Activated naive CD8-positive, alpha-beta T cell treated with anti-CD3 and anti-CD28 coated beads, Interleukin-2, amount 50 U/mL, for 16 hours (primary cell): ENCODE measurements around the gene IL12RB2.
"Not testable (repeated sequence)": the region's sequence is repeated elsewhere in the genome, so short reads cannot be mapped to it uniquely, and the experiment has no call there.

Experiments used
- DNase-seq: peaks from one replicate; pipeline ENCODE4 v3.0.0-alpha.2; 2020; ENCODE audit warnings: low read depth, low spot score

IL12RB2 gene

DNA sequence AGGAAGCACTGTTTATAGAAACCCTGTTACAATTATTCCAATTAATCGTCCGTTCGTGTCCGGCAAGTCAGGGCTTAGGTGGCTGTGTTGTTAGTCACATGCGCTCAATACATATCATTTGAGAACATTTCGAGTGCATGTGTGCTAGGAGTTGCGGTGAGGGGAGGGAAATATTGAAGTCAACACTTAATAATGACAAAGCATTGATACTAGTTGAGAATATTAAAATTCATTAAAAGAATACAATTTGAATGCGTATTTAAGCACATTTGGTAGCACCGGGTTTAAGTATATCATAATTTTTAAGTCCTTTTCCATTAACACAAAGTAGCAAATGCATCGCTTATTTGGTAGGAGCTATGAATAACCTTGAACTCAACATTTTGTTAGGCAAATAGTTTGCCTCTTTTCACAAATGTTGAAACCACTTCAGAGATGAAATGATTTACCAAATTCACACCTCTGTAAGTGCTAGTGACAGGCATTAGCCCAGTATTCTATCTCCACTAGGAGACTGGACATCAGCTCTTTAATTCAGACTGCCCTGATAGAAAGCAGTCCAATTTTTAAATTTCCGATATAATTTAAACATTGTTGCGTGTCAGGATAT lies 123.6 kb downstream of the IL12RB2 start:
- no peak for DNase-seq

DNA sequence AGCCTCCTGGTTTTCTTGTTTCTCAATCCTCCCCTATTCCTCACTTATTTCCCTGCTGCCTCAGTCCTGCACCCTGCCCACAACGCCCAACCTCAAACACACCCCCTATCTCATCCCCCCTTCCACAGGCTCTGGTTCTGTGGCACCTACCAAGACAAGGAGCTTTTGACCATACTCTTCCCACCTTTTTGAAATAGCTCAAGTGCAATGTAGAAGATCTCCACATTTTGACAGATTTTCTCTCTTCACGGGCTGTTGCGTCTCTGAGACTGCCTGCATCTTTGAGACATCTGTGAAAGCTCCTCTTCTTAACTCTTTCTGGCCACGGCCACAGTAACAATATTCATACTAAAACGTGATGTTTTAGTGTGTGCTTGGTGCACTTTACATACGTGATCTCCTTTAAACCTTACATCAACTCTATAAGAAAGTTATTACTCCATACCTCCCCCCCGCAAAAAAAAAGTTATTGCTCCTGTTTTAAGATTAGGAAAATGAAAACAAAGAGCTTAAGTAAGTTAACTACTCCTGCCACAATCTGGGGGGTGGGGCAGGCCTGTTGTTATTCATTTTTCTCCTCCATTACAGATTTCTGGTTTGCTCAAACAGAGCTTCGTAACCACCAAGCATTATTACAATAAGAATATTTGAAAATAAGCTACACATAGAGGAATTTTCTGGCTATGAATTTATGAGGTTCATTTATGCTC lies 124.4 kb downstream of the IL12RB2 start:
- DNase-seq: no peak

DNA sequence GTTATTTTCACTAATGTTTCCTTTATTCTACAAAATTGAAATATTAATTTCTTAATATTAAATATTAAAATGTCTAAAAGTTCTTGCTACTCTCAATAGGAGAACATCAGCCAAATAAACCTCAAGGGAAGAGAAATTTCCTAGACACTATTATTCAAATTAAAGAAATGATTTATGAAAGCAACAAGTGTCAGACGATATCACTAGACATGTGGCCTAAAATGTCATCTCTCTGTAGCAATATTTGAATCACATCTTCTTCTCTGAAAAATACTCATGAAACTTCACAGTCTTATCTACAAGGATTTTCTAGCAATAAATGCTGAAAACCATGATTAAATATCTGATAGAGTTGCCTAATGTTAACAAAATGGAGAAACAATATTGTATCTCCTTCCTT lies 125.1 kb downstream of the IL12RB2 start:
- DNase-seq: no peak

DNA sequence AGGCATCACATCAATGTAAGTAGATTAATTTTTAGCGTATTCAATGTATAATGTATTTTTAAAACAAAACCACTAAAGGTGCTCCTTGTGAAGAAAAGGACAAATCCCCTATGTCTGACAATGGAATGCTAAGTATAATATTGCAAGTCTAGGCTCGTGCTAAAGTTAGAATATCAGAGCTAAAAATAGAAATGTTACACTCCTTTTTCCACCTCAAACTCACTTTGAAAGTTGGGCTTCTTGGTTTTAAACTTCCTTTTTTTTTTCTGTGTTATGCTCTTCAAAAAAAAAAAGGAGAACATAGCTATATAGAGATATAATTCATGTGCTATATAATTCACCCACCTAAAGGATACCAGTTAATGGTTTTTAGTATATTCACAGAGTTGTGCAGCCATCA lies 126.2 kb downstream of the IL12RB2 start:
- DNase-seq: no peak

DNA sequence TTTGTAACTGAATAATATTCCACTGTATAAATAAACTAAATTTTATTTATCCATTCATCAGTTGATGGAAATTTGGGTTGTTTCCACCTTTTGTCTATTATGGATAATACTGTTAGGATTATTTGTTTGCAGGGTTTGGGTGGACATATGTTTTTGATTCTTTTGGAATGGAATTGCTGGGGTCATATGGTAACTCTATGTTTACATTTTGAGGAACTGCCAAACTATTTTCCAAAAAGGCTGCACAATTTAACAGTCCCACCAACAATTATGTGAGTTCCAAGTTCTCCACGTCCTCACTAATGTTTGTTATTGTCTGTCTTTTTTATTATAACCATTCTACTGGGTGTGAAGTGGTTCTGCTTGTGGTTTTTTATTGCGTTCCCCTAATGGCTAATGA lies 126.8 kb downstream of the IL12RB2 start:
- DNase-seq: no peak

DNA sequence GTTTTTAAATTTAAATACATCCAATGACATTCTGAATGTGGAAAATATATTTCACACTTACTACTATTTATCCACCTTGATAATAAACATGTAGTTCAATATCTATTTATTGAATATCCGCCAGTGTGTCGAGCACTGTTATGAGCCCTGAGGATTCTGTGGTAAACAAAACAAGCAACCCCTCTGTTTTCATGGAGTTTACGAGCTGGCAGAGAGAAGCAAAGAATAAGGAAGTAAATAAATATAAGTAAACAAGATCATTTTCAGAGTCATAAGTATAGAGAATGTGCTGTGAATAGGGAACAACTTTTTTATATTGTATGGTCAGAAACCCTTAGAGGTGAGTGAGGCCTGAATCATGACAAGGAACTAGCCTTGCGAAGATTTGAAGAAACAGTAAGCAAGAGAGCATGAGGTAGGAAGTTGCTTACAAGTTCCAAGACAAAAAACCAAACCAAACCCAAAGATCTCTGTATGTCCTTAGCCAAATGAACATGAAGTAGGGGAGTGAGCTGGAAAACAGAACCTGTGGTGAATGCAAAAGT lies 128.9 kb downstream of the IL12RB2 start:
- no peak for DNase-seq

DNA sequence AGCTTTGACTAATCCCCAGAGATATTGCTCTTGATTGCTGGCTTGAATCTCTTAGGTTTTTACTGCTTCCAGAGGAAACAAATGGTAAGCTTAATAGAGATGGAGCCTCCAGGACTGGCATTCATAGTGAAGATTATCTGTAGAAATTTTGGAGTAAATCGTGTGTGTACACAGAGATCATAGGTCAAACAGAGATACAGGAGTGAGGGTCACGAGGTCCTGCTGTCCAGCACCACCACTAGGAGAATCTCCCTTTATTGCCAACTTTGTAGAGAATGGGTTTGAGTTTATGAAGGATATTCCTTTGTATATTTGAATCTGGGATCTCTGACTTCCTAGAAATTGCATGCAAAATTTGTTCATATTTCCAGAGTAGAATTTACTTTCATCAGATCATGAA lies 130.3 kb downstream of the IL12RB2 start:
- DNase-seq: no peak

DNA sequence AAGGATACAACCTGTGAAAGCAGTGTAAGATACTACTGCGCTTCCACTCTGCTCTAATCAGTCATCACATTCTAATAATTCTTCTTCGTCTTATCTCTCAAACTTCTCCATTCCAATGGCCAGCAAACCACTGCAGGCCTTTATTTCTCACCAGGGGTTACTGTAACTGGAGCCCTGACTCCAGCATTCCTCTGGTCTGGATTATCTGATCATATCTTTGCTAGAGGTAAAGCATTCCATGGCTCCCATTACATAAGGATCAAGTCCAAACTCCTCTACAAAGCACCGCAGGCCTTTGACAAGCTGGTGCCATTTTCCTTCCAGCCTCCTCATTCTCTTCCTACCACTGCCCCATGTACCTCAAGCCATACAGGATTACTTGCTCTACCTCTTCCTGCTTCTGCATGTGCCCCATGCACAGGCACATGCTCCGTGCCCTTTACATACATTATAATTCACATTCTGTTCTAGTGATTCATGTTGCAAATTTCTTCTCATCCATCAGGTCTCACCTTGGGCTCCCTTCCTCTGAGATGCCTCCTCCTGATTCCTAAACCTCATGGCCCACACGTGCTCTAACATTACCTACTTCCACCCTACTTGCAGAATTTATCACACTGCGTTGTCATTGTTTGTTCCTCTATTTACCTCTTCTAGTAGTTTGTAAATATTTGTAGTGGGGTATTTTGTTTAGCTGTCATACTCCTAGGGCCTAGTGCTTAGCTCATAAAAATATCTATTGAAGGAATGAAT lies 131.8 kb downstream of the IL12RB2 start:
- DNase-seq: no peak

DNA sequence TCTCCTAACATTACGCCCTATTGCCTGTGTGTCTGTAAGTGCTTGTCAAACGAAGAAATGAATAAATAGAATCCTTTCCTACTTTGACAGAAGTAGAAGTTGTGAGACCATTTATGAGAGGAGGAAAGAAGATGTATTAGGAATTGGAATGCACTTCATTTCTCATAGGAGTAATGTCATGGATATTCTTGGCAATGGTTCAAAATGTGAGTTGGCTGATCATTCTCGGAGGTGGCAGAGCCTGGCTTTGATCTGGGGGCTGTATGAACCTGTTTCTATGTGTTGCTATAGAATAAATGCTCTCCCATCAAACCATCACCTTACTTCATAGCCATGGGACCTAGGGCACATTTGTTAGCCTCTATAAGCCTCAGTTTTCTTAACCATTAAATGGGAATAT lies 132.7 kb downstream of the IL12RB2 start:
- no peak for DNase-seq

DNA sequence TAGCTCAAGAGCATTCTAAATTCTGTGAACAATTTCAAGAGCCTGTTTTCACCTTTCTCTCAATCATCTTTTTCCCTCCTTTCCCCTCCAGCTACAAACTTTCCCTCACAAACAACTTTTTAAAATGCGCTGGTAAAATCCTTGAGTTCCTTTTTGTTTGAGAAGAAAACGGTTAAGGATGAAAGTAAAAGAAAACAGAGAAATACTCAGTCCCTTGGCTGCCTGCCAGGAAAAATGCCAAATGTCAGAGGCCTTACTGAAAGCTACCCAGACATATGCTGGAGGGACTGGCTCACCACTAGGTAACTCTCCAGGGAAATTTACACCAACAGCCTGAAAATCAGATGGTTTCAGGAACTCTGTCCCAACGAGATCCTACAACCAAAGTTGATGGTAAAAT lies 133.5 kb downstream of the IL12RB2 start:
- peak; percentile 58 for DNase-seq

DNA sequence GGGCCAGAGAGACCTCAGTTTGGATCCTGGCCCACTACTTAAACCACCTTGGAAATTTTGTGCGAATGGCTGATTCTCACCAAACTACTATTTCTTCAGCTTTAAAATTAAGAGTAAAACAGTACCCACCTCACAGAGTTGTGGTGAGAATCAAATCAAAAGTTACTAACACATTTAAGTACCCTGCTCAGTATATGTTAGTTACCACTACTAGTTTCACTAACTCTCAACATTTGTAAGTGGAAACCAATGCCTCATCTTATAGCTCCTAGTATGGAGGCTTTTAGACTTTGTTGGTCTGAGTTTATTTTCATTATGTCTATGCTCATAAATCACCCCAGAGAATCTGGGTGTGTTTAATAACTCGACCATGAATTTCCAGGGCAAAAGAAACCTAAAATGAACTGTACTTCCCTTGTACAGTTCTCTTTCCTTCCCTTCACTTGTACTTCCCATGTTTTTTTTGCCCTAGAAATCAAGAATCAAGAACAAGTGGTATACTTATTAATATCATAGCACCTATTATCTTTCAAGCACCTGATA lies 134.1 kb downstream of the IL12RB2 start:
- no peak for DNase-seq

DNA sequence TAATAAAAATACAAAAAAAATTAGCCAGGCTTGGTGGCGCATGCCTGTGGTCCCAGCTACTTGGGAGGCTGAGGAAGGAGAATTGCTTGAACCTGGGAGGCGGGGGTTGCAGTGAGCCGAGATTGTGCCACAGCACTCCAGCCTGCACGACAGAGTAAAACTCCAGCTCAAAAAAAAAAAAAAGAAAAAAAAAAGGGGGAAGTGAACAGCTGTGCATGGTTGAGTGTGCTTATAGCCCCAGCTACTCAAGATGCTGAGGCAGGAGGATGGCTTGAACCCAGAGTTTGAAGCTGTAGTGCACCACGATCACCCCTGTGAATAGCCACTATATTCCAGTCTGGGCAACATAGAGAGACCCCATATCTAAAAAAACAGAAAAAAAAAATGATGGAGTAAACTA lies 138.3 kb downstream of the IL12RB2 start:
- DNase-seq: not testable (repeated sequence)
